Right ventricle myocardium superior (tissue), 1 donor: ENCODE results near the gene FRMD4A. TPM values are rescaled to one million over a fixed set of nuclear protein-coding genes. Genes with fewer than 3 reads are reported as not detected.
"Not testable (repeated sequence)": the region's sequence is repeated elsewhere in the genome, so short reads cannot be mapped to it uniquely, and the experiment has no call there.

Source experiments
- ATAC-seq: fragments of 200-7000 bp; cut with Tn5 transposase; one replicate; pipeline ENCODE4 v1.9.1; 2020; ENCODE audit warnings: mild to moderate bottlenecking; ENCODE audit not compliant: poor library complexity
- DNase-seq: peaks from one replicate; pipeline ENCODE4 v3.0.0-alpha.2; 2020
- intact Hi-C: fragments of 100-400 bp; cut with DNase I; formaldehyde crosslinking; loops from one replicate; pipeline ENCODE4 v1.11.2; 2022
- total RNA-seq: library from RNA; stranded (reverse); fragmentation: NEBNext Ultra II Directional; extraction: Animal tissue kit (Norgen Biotek cat#: 25700); gene quantifications from one replicate; pipeline ENCODE4 v1.2.1, GENCODE V29; 2021
- donor health status: DM: no; HTN: yes; CAD: no; lungs with severe emphysema.

The FRMD4A gene
- total RNA-seq, 1 donor from 2014 or later: 33.2 TPM

- ATAC-seq: no peak
- intact Hi-C loops: no loop called here
- DNase-seq: no peak
These were observed 368.9 kb downstream of the FRMD4A start for GRCh38 chr10:13961853-13962252.

GRCh38 chr10:13961097-13961496 lies 369.6 kb downstream of the FRMD4A start:
- DNase-seq (no peak), ATAC-seq (peak; percentile 41)
- intact Hi-C loops: no loop called here

GRCh38 chr10:13960603-13961002 lies 370.1 kb downstream of the FRMD4A start:
- intact Hi-C loops: no loop called here
- DNase-seq (no peak), ATAC-seq (no peak)

GRCh38 chr10:13959443-13960359 lies 371.0 kb downstream of the FRMD4A start:
- no peak for DNase-seq
- no peak for ATAC-seq
- intact Hi-C loops: no loop called here

- DNase-seq: no peak
- ATAC-seq: no peak
- intact Hi-C loops: no loop called here
These were observed 372.9 kb downstream of the FRMD4A start for GRCh38 chr10:13957856-13958255.

GRCh38 chr10:13956826-13957225 lies 373.9 kb downstream of the FRMD4A start:
- intact Hi-C loops: no loop called here
- peak; percentile 80 for DNase-seq
- peak; percentile 86 for ATAC-seq

DNA sequence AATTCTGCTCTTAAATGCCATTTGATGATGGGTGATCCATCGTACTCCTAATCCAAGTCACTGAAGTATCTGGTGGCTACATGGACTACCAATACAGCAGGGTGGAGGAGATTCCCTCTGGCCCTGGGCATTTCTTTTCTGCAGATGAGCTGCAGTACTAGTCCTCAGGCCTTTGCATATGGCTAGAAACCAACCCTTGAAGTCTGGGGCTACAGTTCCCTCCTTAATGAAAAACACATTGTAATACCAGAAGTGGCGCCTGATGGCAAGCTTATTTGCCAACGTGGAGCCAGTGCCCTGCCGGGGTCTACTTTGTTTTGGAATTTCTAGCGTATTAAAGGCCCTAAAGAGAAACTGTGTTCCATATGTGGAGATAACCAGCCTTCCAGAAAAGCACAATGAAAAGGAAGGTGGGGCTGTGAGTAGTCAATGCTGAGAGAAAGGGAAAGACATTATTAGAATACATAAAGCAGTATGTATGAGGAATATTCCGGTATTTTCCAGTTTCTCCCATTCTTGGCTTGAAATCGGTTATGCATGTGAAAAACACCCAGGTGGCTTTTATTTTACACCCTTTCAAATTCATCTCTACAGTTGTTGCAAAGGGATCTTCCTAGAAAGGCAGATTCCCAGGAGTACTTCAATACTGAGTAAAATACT lies 375.2 kb downstream of the FRMD4A start:
- DNase-seq (no peak), ATAC-seq (no peak)
- intact Hi-C loops: no loop called here

DNA sequence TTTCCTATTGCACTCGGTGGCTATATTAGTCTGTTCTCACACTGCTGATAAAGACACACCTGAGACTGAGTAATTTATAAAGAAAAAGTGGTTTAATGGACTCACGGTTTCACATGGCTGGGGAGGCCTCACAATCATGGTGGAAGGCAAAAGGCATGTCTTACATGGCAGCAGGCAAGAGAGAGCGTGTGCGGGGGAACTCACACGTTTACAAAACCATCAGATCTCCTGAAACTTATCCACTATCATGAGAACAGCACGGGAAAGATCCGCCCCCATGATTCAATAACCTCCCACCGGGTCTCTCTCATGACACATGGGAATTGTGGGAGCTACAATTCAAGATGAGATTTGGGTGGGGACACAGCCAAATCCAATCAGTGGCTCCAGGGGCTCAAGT lies 376.5 kb downstream of the FRMD4A start:
- intact Hi-C loops, DNase-seq, ATAC-seq: not testable (repeated sequence)

GRCh38 chr10:13953371-13953770 lies 377.4 kb downstream of the FRMD4A start:
- no peak for ATAC-seq
- DNase-seq: no peak
- intact Hi-C loops: no loop called here

DNA sequence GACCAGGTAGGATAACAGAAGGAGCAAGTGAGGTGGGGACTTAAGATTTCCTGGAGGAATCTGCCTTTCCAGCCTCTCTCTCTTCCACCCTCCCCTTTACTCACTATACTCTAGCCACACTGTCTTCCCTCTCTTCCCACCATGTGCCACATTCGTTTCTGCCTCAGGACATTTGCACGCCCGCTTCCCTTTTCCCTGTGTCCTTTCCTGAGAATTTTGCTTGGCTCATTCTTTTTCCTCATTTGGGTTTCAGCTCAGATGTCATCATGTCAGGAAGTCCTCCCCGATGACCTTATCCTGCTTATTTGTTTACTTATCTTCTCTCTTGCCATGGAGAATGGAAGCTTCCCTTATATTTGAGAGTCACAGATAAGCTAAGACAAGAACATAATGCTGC lies 380.2 kb downstream of the FRMD4A start:
- intact Hi-C loops: no loop called here
- DNase-seq (no peak), ATAC-seq (no peak)

- no peak for DNase-seq
- intact Hi-C loops: no loop called here
- ATAC-seq: peak; percentile 73
These were observed 380.7 kb downstream of the FRMD4A start for GRCh38 chr10:13949844-13950542.

- DNase-seq (no peak), ATAC-seq (no peak)
- intact Hi-C loops: no loop called here
These were observed 384.6 kb downstream of the FRMD4A start for GRCh38 chr10:13946209-13946460.

DNA sequence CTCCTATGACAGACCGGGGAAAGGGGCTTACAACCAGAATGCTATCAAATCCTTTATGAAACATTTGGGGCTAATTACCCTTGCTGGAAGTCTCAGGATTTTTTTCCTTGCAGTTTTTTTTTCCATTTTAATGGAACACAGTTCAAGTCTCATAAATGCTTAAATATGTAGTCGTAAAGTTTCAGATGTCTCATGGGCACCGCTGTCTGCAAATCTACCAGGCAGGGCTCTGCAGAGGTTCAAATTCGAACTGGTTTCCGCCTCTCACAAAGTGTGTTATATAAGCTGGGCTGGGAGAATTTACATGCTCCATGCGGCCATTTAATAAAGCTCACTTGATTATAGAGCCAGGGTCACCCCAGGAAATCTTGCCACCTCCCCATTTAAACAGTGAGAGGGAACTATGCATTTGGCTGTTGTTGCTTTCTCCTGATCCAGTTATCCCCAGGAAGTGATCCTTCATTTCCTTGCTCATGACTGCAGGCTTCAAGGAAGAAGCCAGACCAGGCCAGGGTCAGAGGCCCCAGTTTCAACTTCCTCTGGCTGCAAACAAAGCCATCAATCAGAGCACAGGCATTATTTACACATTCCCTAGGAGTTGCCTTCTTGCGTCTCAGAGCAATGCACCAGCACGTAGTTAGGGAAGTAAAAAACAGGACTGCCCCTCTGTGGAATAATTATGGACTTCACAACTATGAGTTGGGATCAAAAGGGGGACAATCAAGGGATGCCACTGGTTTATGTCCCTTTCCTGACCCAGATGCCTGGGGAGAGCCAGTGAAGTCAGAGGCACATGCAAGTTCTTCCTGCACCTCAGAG lies 385.1 kb downstream of the FRMD4A start:
- DNase-seq (no peak), ATAC-seq (peak; percentile 21)
- intact Hi-C loops: no loop called here

DNA sequence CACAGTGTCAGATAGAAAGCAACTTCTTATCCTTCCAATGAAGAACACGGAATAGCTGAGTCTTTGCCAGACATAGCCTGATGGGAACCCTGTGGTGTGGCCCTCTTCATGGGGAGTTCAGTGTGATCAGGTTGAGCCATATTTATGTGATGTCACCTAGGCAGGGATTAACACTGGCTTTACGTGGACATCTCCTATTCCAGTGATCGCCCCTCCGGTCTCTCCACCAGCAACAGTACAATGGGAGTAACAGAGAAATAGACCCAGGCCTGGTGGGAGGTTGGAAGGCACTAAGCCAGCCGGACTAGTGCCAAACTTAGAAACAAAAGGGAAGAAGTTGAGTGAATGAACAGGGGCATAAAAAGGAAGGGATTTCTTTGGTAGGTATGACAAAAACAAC lies 385.9 kb downstream of the FRMD4A start:
- peak; percentile 35 for ATAC-seq
- intact Hi-C loops: no loop called here
- no peak for DNase-seq

GRCh38 chr10:13943735-13944398 lies 386.9 kb downstream of the FRMD4A start:
- intact Hi-C loops: no loop called here
- DNase-seq (no peak), ATAC-seq (peak; percentile 82)

- no peak for ATAC-seq
- intact Hi-C loops: no loop called here
These were observed 388.7 kb downstream of the FRMD4A start for GRCh38 chr10:13942035-13942434.

GRCh38 chr10:13939391-13939790 lies 391.3 kb downstream of the FRMD4A start:
- intact Hi-C loops: no loop called here
- ATAC-seq (no peak), DNase-seq (no peak)

More at GRCh38 chr10:13942035-13942434, 388.7 kb downstream of the FRMD4A start:
- DNase-seq: no peak

DNA sequence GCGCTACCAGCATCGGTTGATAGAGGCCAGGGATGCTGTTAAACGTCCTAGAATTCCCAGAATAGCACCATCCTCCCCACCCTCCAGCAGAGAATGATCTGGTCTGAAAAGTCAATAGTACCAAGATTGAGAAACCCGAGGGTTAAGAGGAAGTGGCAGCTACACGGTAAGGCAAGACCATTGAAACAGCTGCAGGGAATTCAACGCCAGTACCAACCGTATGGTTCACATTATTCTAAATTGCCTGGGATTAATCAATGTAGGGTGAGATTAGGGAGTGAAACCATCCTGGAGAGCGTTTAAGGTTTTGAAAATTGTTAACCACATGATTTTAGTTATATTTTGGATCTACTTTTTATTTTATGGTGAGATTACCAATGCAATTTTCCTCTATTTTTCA lies 391.8 kb downstream of the FRMD4A start:
- intact Hi-C loops: no loop called here
- DNase-seq: no peak
- no peak for ATAC-seq
